GM08714 (cell line): Measurements from ENCODE around the gene PRCD.

Experiments used
- H3K4me3 ChIP-seq: fragments of 200-500 bp; sonication (Bioruptor generic); 2 replicates; pipeline ENCODE4 v1.5.1; 2014; ENCODE audit warnings: mild to moderate bottlenecking, low read length, inconsistent platforms
- ZNF274 ChIP-seq: IDR thresholded peaks from 2 replicates; pipeline ENCODE4 v1.6.1; 2012; ENCODE audit warnings: mild to moderate bottlenecking, low read depth, low read length

The PRCD gene, protein sequence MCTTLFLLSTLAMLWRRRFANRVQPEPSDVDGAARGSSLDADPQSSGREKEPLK

DNA sequence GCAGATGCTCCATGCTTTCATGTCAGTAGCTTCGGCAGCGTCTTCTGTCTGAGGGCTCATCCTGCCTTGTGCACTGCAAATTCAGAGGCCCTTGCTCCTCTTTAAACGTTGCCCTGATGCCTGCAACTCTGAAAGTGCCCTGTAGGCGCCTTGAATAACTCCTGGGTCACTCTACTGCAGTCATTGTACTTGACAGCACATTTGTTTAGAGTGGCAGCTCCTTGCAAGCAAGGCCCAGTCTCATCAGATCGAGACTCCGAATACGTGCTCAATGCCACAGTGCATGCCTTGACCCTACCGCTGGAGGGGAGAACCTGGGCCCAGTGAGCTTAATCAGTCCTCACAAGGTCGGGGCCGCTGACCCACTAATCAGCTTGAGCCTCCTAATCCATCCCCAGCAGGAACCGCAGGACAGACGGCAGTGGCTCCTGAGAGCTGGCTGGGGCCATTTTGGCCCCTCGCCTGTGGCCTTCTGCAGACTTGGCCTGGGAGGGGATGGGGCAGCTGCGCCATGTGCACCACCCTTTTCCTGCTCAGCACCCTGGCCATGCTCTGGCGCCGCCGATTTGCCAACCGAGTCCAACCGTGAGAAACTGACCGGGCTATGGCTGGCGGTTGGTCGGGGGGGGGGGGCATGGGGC is at the start of gene PRCD:
PRCD (plus strand) TSS at position 414 of the 641 bp plus-strand sequence; CDS start at position 512, 98 bp downstream.
- no peak within 1 kb of the TSS for H3K4me3 ChIP-seq

DNA sequence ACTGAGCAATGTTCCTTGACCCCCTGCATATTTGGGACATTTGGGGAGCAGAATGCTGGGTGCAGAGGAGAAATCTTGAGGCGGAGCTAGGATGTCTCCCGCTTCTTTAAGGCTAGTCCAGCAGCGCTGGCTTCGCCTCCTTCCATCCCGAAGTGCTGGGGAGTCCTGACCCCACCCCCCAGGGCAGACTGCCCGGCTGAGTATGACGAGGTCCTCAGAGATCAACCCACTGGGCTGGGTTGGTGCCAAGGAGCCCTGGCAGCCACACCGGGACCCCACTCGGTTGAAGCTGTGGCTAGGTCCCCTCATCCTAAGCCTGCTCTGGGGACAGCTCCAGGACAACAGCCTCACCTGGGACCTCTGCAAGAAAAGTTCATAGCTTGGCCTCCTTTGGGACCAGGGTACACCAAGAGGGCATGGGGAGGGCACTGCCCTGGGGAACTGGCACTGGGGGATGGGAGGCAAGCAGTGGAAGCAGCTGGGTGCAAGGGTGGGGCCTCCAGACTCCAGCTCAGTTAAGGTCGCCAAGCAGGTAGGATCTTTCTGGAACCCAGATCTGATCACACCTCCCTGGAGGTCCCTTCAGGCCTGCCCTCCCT is 49.6 kb upstream of the PRCD start:
- no peak overlapping the region for H3K4me3 ChIP-seq
- TF ChIP-seq ZNF274 = no peak

More for the DNA sequence above, at the start of gene PRCD:
- no peak for TF ChIP-seq ZNF274

DNA sequence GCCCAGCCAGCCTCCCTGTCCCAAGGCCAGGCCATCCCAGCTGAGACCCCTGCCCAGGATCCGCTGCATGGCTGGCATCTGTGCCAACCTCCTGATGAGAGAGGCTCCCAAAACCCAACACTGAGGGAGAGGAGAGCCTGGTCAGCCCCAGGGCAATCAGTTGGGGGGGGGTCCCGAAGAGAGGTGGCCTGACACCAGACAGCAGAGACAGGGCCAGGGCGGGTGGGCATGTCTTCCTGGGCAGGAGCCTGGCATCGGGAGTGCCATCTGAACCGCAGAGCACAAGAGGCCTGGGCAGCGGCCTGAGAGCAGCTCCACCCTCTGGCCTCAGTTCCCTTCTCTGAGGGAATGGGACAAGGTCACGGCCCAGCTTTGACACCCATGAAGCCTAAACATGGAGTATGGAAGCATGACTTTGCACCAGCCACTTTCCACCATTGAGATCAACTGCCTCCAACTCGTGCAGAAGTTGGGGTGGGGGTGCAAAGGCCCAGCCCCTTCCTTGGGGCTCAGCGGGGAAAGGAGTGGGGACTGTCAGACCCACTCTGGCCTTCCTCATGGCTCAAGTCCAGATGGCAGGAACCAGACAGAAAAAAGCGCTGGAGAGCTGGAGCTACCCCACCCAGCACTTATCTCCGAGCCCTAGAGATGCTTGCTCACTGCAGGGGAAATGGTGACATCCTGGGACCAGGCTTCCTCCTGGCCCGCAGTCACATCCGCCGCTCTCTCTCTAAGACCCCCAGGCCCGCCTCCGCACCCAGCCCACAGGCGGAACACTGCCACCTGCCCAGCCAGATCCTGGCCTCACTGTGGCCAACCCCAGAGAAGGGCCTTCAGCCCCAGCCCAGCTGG is 48.3 kb upstream of the PRCD start:
- TF ChIP-seq ZNF274 = no peak
- no peak overlapping the region; the same call in 1 of the 2 replicates for H3K4me3 ChIP-seq

DNA sequence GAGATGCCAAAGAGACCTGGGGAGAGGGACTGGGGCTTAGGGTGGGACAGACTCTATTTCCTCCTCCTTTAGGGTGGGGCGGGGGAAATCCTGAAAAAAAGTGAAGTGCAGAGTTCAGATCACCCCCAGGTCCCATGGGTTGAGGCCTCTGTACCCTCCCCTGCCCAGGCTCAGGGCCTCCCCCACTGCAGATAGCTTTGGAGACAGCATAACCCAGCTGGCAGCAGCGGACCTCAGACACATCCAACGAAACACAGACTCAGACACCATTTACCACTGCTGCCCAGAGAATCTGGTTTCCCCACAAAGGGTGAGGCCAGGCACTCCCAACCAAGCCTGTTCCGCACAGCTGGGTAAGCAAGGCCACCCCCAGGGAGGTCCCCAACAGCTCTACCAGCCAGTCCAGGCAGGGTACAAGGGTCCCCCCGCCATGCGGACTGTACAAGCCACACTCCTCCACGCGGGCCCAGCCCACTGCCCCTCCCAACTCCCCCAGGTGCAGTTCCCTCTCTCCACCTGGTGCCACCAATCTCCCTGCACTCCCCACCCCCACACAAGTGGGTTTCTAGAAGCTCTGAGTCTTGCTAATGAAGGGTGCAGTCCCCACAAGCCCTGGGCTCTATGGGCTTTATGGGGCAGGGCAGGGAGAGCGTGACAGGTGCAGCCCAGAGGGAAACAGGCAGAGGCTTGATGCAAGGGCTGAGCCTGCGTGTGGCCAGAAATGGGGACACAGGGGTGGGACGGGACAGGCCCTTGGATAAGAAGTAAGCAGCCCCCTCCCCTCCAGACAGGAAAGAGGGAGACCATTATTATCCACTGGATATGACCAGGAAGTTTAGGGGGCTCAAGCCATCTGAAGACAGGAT is 47.5 kb upstream of the PRCD start:
- no peak for TF ChIP-seq ZNF274
- peak overlapping the region; percentile 5; the same call in 1 of the 2 replicates for H3K4me3 ChIP-seq

DNA sequence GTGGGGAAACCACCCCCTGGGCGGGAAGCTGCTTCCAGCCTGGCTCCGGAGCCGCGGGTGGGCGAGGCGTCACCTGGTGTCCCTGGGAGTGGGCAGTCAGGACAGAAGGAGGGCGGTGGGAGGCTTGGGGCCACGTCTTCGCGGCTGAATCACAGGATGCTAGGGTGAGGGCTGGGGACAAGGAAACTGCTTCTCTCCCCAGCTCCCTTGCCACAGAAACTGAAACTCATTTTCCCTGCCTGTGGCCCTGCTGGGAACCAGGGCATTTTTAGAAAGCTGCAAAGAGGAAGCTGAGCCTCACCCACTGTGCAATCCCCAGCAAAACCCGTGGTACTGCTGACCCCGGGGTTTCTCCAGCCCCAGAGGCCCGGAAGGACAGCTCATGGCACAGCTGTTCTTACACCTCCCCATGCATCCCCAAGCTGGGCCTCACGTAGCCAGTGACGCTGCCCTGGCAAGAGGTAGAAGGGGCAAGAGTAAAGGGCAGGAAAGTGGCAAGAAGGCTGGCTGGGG is 46.8 kb upstream of the PRCD start:
- peak overlapping the region; percentile 5; the same call in 1 of the 2 replicates for H3K4me3 ChIP-seq
- TF ChIP-seq ZNF274 = no peak

DNA sequence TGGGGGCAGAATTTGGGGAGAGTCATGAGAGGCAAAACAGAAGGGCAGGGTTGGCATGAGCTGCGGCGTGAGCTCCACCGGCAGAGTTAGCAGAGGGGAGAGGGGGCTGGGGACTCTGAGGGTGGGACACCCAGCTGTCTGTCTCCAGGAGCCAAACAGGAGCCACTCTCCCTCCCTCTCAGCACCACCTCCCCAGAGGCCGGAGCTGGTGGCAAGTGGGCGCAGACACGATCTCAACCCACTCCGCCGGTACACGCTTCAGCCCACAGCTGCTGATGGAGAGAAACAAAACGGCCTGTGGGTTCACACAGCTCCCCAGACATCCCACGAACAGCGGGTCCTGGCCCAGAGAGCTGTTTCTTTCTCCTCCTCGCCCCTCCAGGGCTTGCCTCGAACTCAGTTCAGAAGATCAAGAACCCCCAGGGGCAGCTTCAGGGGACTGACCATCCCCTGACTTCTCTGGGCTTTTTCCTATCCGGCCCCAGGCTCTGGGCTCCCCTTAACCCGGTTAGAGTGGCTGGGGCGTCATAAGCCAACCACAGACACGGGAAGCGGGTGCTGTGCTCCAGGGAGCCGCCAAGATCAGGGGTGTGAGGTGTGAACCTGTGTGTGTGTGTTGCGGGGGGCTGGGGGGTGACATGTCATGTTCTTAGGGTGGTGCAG is 46.2 kb upstream of the PRCD start:
- peak overlapping the region; percentile 1; the same call in 1 of the 2 replicates for H3K4me3 ChIP-seq
- TF ChIP-seq ZNF274 = no peak

DNA sequence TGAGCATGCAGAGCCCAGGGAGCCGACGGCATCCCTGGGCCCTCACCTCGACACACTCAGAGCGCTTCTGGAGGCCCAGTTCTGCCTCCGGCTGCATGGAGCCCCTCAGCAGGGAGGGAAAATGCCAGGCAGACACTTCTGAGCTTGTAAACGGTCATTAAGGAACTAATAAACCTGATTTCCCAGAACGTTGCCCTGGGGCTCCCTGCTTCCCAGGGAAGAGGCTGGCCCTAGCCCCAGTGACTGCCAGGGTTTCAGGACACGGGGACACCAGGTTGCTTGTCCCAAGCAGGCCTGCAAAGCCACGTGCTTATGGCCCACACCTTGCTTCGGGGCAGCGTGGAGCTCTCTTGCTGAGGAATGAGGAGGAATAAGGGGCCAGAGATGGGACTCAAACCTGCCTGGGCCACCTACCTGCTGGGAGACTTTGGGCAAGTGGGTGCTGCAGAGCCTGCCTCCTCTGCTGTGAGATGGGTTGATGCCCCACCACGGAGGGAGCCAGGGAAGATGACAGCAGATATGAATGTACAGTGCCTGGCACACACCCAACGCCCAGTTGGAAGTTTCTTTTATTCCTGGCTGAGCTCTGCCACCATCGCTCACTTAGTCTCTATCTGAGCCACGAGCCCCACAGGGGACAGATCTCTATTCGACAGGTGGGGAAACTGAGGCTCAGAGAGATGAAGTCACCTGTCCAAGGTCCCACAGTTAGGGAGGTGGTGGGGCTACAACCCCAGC is 44.0 kb upstream of the PRCD start:
- H3K4me3 ChIP-seq = no peak overlapping the region
- TF ChIP-seq ZNF274 = no peak

DNA sequence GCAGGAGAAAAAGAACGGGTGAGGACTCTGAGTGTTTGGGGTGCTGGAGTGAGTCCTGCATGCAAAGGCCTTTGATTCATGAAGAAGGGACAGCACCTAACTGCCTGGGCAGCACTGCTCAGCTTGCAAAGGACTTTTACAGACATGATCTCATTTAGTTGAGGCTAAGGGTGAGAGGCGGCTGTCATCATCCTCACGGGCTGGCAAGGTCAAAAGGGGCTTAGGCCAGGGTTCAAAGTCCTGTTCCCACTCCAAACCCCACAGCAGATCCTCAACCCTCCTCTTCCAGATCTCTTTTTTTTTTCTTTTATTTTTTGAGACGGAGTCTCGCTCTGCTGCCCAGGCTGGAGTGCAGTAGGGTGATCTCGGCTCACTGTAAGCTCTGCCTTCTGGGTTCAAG is 43.4 kb upstream of the PRCD start:
- no peak for TF ChIP-seq ZNF274

DNA sequence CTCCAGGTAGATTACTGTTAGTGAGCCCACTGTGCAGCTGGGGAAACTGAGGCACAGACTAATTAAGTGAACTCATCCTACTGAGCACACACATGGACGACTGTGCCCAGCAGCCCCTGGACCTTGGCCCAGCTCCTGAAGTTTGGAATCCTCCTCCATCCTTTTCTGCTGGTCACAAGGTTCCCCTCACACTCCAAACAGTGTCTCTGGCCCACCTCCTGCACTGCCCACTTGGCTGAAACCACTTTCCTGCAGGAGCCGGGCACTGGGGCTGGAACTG is 42.2 kb upstream of the PRCD start:
- TF ChIP-seq ZNF274 = no peak
- H3K4me3 ChIP-seq = no peak overlapping the region

More for the DNA sequence above, 43.4 kb upstream of the PRCD start:
- H3K4me3 ChIP-seq = no peak overlapping the region

DNA sequence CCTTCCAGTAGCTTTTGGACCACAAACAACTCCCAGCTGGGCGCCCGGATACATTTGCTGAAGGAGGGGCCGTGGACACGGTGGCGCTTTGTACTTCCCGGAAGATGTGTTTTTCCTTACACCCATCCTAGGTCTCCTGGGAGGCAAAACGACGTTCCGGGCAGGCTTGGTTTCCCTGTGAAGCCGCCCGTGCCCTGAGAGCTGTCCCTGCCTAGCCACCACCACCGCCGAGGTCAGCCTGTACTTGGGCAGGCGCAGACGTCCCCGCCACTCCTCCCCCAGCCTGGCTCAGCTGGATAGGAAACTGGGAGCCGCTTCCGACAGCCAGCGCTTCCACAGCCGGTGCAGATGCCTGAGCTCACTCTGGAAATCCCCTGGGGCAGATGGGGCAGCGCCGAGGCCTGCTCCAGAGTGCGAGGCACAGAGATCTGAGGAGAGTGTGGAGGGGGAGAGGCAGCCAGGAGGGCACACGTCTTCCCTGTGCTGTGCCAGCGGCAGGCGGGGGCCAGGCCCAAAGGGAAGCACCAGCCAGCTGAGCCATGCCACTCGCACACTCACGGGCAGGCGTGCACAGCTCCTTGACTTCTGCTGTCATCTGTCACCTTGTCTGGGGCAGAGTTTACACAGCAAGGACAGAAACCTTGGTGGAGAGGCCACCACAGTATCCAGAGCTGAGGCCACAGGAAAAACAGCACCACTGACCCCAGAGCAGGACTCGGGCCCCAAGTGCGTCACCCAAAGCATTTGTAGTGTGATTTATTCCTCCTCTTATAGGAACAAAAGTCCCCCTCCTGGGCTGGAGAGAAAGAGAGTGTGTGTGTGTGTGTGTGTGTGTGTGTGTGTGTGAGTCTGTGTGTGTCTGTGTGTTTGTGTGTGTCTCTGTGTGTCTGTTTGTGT is 41.6 kb upstream of the PRCD start:
- H3K4me3 ChIP-seq = peak overlapping the region; percentile 70; the same call in 1 of the 2 replicates
- TF ChIP-seq ZNF274 = no peak

DNA sequence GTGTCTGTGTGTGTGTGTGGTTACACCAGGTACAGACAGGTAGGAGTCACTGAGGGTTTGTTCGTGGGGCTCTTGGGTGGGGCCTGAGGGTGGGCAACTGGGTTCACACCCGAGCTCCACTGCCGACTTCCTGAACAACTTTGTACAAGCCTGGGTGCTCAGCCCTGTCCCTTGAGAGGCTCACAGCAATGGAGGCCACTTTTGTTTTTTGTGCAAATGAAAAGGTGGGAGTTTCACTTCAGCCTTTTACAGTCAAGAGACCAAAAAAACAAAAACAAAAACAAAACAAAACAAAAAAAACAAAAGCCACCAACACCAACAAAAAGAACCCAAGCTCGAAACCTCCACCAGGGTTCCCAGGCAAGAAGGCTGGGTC is 41.0 kb upstream of the PRCD start:
- no peak for TF ChIP-seq ZNF274
- H3K4me3 ChIP-seq = peak overlapping the region; percentile 70; the same call in 1 of the 2 replicates

DNA sequence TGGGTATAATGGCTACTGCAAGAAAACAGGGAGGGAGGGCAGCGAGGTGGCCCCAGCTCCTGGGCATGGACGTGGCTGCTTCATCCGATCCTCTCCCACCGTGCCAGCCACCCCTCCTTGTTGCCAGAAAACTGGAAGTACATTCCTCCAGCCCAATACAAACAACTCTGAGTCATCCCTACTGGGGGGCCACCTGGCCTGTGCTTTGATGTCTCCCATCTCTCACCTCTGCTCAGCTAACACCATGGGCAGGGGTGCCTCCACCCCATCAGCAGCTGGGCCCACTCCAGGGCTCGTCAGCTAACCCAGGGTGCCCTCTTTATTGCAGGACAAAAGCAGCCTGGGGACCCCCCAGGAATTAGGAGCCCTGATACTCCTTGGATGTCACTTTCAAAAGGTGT is 40.6 kb upstream of the PRCD start:
- peak overlapping the region; percentile 70; the same call in 1 of the 2 replicates for H3K4me3 ChIP-seq
- no peak for TF ChIP-seq ZNF274
